ENCODE results near the gene AKAP8L.
A peak's percentile ranks its signal among the peaks of the same experiment; 100 is the strongest.

AKAP8L gene

GRCh38 chr19:15418579-15419412, at the start of gene AKAP8L:
AKAP8L (minus strand) TSS chr19:15418988; CDS start chr19:15418923, 65 bp downstream.
- peak; percentile 99 for DNase-seq

GRCh38 chr19:15467734-15468214, 49.0 kb upstream of the AKAP8L start:
- DNase-seq, result no peak

DNA sequence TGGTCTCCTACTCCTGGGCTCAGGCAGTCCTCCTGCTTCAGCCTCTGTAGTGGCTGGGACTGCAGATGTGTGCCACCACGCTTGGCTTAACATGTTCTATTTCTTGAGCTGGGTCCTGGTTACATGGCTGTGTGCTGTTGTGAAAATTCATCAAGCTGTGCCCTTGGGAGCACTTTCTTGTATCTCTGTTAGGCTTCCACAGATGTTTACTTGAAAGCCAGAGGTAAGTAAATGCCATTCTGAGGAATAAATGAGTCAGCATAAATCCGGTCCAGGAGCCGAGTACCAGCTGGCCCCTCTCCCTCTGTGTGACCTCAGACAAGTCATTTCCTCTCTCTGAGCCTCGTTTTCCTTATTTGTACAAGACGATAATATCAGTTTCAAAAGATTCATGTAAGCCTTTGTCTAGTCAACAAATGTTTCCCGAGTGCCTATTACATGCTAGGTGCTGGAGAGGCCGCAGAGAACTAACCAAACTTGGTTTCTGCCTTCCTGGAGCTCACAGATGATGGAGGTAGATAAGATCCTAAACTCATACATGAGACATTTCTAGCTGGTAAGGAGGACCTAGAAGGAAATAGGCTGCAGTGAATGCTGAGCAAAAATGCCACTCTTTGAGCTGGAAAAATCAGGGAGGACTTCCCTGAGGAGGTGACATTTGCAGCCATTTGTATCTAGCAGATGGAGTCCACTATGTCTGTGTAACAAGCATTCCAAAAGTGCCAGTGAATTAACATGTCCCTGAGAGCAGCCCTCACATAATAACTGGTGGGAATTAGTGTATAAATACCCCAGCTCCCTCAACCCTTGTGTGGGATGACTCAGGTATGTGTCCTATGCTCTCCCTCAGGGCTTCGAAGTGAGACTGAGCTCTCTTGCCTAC, 48.3 kb upstream of the AKAP8L start:
- peak; percentile 45 for DNase-seq

DNA sequence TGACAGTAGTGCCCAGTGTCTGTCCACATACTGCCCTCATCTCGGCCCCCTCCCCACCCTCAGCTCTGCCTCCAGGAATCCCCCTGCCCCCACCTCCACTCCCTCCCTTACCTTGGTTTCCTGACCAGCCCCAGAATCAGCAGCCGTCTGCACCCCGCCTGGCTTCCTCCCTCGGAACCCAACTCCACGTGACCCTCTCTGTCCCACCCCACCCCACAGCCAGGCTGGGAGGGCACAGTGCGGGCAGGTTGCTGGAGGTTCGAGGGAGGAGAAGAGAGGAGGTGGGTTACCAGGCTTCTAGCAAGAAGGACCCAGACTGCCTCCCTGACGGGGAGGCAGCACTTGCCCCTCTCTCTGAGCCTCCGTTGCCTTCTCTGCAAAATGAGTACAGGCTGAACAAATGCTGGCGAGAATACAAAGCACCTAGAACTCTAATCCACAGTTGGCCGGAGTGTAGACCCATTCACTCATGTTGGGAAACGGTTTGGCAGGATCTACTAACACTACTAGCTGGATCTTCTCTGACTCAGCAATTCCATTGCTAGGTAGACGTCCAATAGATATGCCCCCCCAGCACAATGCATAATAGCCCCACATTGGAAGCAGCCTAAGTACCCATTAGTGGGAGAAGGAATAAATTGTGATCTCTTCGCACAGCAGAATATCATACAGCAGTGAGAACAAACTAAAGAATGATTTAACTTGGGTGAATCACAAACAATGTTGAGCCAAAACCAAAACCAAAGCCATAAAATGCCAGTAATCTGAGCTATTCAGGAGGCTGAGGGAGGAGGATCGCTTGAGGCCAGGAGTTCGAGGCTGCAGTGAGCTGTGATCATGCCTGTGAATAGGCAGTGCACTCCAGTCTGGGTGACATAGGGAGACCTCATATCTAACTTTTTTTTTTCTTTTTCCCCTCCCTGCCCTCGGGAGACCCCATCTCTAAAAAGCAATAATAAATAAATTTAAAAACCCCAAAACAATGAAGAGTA, 45.9 kb upstream of the AKAP8L start, which contains the start of gene RASAL3:
Gene RASAL3, minus strand, starts transcription at position 151 of the 992 bp plus-strand sequence. CDS start 186 bp downstream, outside the sequence.
- DNase-seq, result peak; percentile 74

GRCh38 chr19:15463861-15464371, 45.1 kb upstream of the AKAP8L start:
- peak; percentile 83 for DNase-seq

DNA sequence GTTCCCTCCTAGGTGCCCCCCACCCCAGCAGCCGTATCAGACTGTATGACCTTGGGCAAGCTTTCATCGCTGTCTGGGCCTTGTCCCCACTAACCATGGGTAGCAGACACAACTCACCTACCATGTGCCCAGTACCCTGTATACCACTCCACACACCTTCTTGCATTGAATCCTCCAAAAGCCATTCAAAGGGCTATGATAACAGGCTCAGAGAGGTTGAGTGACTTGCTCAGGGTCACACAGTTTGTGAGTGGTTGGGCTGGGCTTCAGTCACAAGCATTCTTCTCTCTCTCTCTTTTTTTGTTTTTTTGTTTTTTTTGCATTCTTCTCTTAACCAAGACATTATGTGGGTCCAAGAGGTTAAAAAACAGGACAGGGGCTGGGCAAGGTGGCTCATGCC, 42.9 kb upstream of the AKAP8L start:
- DNase-seq, result no peak

DNA sequence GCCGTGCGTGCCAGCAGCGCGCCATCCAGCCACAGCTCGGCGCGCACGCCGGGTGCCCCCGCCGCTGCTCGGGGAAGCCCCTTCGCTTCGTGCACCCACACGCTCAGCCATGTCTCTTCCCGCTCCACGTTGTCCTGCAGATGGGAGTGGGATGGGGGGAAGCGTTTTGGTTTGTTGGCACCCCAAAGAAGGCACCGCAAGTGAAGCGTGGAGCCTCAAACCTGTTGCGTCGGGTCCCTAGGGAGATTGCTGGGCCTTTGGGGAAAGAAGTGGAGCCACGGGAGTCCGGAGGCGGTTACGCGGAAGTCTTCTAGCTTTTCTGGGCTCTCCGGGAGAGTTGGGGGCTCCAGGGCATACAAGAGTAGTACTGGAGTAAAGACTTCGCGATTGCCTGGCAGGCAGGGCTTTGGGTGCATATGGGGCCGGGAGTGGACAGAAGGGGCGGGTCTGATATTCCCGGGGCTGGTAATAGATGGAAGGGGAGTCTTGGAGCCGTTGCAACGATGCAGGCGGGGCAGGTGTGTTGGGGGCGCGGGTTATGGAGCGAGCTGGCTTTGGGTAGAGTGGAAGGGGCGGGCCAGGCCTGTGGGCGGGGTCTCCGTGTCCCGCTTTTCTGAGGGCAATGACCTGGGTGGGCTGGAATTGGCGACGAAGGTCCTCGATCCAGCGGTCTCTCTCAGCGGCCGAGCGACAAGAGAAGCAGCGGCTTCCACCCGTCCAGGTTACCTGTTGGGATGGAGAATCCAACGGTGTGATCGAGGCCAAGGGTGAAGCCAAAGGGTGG, 39.1 kb upstream of the AKAP8L start:
- DNase-seq, result no peak

GRCh38 chr19:15456871-15457700, 38.3 kb upstream of the AKAP8L start:
- no peak for DNase-seq

DNA sequence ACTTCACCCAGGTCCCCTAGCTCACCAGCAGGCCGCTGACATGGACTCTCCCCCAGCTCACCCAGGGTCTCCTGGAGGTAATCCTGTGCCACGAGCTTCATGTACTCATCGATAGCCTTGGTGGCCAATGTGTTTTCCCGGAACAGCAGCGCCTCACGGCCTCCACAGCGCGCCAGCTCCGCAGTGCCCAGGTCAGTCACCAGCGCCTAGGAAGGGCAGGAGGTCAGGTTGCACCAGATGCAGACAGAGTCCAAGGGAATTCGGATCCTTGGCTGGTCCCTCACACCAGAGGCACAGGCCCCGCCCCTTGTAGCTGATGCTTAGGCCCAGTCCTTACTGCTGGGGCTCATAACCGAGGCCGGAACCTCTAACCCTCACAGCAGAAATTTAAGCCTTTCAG, 37.7 kb upstream of the AKAP8L start:
- no peak for DNase-seq

DNA sequence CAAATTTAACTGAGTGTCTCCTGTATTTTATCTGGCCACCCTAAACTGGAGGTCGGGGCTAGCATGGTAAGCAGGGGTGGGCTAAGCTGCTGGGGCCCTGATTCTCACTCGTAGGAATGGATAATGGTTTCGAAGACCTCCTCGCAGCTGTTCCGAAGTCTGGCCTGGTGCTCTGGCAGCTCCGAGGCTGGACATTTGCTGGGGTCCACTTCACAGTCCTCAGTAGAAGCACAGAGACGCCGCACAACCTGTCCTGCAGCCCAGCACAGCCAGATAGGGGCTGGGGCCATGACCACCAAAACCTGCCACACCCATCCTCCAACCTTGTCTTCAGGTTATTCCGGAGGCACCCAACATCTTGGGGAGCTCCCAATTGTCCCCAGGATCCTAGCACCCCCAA, 37.2 kb upstream of the AKAP8L start:
- no peak for DNase-seq

DNA sequence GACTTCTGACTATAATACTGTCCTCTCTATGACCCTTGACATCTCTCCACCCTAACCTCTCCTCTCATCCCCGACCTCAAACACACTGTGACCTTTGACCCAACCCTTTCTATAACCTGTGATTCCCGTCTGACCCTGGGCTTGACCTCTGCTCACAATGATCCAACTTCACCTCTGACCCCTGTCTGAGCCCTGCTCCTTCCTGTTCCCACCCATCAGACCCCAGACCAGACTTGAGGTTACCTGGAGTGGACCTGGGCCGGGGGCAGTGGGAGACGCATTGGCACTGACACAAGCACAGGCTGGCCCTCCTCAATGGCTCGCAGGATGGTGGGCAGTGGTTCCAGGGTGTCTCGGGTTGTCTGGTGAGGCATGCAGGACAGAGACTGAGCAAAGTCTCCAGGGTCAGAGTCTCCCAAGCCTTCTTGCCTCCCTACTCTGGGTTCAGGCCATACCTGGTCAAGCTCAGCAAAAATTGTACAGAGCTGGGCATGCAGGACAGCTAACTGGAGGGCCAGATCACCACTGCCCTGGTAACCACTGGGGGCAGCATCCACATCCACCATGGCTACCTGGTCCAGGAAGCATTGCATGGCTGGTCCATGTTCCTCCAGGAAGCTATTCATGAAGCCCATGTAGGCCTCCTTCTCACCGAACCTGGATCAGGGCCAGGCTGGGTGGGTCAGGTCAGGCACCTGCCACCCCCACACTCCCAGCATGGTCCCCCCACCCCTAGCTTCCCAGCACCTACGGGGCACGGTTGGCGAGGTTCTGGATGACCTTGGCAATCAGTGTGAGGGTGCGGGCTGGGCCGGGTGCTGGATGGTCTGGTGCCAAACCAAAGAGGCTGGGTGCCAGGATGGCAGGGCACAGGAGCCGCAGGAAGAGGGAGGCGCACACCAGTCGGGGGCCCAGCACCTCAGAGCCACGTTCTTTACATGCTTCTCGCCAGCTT, 35.4 kb upstream of the AKAP8L start:
- no peak for DNase-seq

GRCh38 chr19:15453091-15453578, 34.3 kb upstream of the AKAP8L start:
- DNase-seq, result no peak

- DNase-seq, result no peak
Observed at GRCh38 chr19:15452111-15453047, 33.6 kb upstream of the AKAP8L start.

GRCh38 chr19:15450528-15450890, 31.7 kb upstream of the AKAP8L start:
- no peak for DNase-seq

DNA sequence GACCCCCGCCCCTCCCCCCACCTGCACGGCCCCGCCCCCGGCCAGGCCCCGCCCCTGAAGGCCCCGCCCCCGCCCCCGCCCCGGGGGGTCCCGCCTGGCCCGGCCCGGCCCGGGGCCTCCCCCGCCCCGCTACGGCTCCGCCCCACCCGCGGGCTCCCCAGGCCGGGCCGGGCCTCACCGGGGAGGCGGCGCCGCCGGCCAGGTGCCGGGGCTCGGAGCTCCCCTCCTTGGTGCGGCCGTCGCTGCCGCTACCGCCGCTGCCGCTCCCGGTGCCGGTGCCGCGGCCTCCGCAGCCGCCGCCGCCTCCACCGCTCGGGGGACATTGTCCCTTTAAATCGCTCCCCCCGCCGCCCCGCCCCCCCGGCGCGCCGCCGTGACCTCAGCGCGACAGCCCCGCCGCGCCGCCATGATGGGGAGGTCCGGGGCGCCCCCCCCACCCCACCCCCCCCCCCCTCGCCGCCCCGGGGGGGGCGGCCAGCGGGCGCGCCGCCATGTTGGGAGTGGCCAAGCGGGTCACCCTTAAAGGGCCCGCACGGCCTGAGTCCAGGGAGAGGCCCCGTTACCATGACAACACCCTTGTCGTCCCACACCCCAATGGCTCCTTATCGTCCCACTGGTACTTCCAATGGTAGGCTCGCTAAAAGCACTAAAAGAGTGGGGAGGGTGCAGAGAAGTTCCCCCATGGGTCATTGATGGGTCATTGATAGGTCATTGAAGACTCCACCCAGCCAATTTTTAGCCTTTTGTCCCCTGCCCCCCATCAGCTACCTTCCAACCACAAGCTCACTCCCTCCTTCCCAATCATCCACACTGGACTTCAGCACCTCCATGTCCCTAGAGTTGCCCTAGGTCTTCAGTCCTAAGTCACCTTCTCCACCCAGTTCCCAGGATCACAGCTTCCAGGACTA, 31.1 kb upstream of the AKAP8L start, which contains the start of gene WIZ:
Gene WIZ, minus strand, starts transcription at position 337 of the 908 bp plus-strand sequence. CDS start 1,649 bp downstream, outside the sequence.
- peak; percentile 85 for DNase-seq
